K562 (cell line): ENCODE measurements around the gene ESPL1.

Experiments
- CTCF ChIP-seq, 3 experiments: IDR thresholded peaks in 2 of 3; conservative IDR thresholded peaks in 1 of 3; 2 replicates each; pipeline ENCODE4 v1.5.1; 2011 to 2012; ENCODE audit warnings: low read length in 3 of 3, mild to moderate bottlenecking in 3 of 3, control low read depth in 2 of 3, improper control_type of control experiment in 1 of 3, inconsistent platforms in 1 of 3, low read depth in 1 of 3, mixed read lengths in 1 of 3, moderate library complexity in 1 of 3; ENCODE audit not compliant: insufficient read depth in 2 of 3
- HCFC1 ChIP-seq: IDR thresholded peaks from 2 replicates; pipeline ENCODE4 v1.6.1; 2012; ENCODE audit warnings: low read depth, low read length, improper control_type of control experiment
- POLR2AphosphoS2 ChIP-seq: IDR thresholded peaks from 2 replicates; pipeline ENCODE4 v1.6.1; 2012; ENCODE audit warnings: low read length, improper control_type of control experiment
- REST ChIP-seq, 2 experiments: fragments of 450-650 bp; formaldehyde crosslinking in 1 of 2; IDR thresholded peaks; 2 replicates each; pipeline versions ENCODE4 v1.4.0 to v1.6.1; 2014 to 2020; ENCODE audit warnings: mild to moderate bottlenecking in 2 of 2, borderline replicate concordance in 1 of 2, low read depth in 1 of 2
- RNF2 ChIP-seq: sonication (generic); IDR thresholded peaks from 2 replicates; pipeline ENCODE4 v1.6.1; 2016
- RUNX1 ChIP-seq: sonication (generic); IDR thresholded peaks from 2 replicates; pipeline ENCODE4 v1.6.1; 2016; ENCODE audit warnings: antibody characterized with exemption, low read depth
- STAG1 ChIP-seq: sonication (generic); formaldehyde crosslinking; IDR thresholded peaks from 2 replicates; pipeline ENCODE4 v1.5.0; 2020; ENCODE audit warnings: missing genetic modification reagents, borderline replicate concordance
- STAT5A ChIP-seq: IDR thresholded peaks from 2 replicates; pipeline ENCODE4 v1.6.1; 2012; ENCODE audit warnings: low read length, inconsistent platforms, borderline replicate concordance
- TSC22D4 ChIP-seq: fragments of 450-650 bp; IDR thresholded peaks from 2 replicates; pipeline ENCODE4 v1.6.1; 2016; ENCODE audit warnings: missing genetic modification characterization, missing biosample characterization, control low read depth
- ZNF347 ChIP-seq: fragments of 450-650 bp; formaldehyde crosslinking; IDR thresholded peaks from 2 replicates; pipeline ENCODE4 v1.4.0; 2020; ENCODE audit warnings: low read depth, mild to moderate bottlenecking, moderate library complexity
- ZNF512 ChIP-seq: IDR thresholded peaks from 2 replicates; pipeline ENCODE4 v1.6.1; 2016; ENCODE audit warnings: missing genetic modification characterization, missing compliant biosample characterization

- TF ChIP-seq TSC22D4 (tag) = no peak
- no peak for TF ChIP-seq HCFC1
- TF ChIP-seq CTCF (IDR thresholded peaks at IDR 0.05 in 2 of 3, conservative IDR thresholded peaks at IDR 0.05 in 1 of 3; ENCODE audit: insufficient read depth in 2 of 3, low read depth in 1 of 3, low read length in 3 of 3) = no peak
- no peak for TF ChIP-seq ZNF347 (CRISPR knock-in tag)
- TF ChIP-seq RNF2 = no peak
- no peak for TF ChIP-seq RUNX1
- no peak for TF ChIP-seq POLR2AphosphoS2
- no peak for TF ChIP-seq ZNF512 (tag)
- no peak for TF ChIP-seq STAG1 (CRISPR knock-in tag)
- TF ChIP-seq REST (IDR thresholded peaks at IDR 0.05; ENCODE audit: borderline replicate concordance) = no peak
- no peak for TF ChIP-seq REST (CRISPR knock-in tag; IDR thresholded peaks at IDR 0.05; ENCODE audit: low read depth)
- TF ChIP-seq STAT5A = no peak
These were observed 6.3 kb downstream of the ESPL1 start for GRCh38 chr12:53274445-53274844.
